CD4-positive, alpha-beta T cell (primary cell): Measurements from ENCODE around the gene ALG3. TPM values are rescaled to one million over a fixed set of nuclear protein-coding genes. Genes with fewer than 3 reads are reported as not detected.

Experiments used
- ATAC-seq: fragments of 200-7000 bp; cut with Tn5 transposase; one replicate; pipeline ENCODE4 v1.10.0; 2022; ENCODE audit warnings: mild to moderate bottlenecking; ENCODE audit not compliant: poor library complexity
- CTCF ChIA-PET: fragments of 350-600 bp; sonication (Branson Sonifier 250); formaldehyde crosslinking; loops from one replicate; lab custom pipeline; 2021; ENCODE audit warnings: antibody characterized with exemption, inconsistent platforms; lab: Charles Lee
- POLR2A ChIA-PET: fragments of 350-600 bp; sonication (Branson Sonifier 250); formaldehyde crosslinking; loops from one replicate; lab custom pipeline; 2021; ENCODE audit warnings: antibody characterized with exemption, inconsistent platforms; lab: Charles Lee
- DNase-seq, 14 experiments: peaks; one replicate each; pipeline ENCODE4 v3.0.0-alpha.2; 2013 to 2020; ENCODE audit warnings: mixed read lengths in 2 of 14
- H3K27ac ChIP-seq, 2 donors: one replicate each; pipeline versions ENCODE4 v1.5.1 to v1.7.0; 2013; ENCODE audit warnings: low read length in 2 of 2, low read depth in 1 of 2, mild to moderate bottlenecking in 1 of 2
- H3K27me3 ChIP-seq, 2 experiments: 1 replicate in 1 of 2; 2 replicates in 1 of 2; pipeline versions ENCODE4 v1.6.1 to v1.7.0; 2013; ENCODE audit warnings: low read length in 2 of 2, control low read depth in 1 of 2, mild to moderate bottlenecking in 1 of 2, moderate library complexity in 1 of 2; ENCODE audit not compliant: insufficient read depth in 2 of 2, control insufficient read depth in 1 of 2
- H3K36me3 ChIP-seq: one replicate; pipeline ENCODE4 v1.6.1; 2013; ENCODE audit warnings: low read length, control low read depth; ENCODE audit not compliant: insufficient read depth
- H3K4me1 ChIP-seq: one replicate; pipeline ENCODE4 v1.6.1; 2013; ENCODE audit warnings: low read length, control low read depth; ENCODE audit not compliant: insufficient read depth
- H3K4me3 ChIP-seq: one replicate; pipeline ENCODE4 v1.5.1; 2013; ENCODE audit warnings: mild to moderate bottlenecking, low read length, moderate library complexity
- H3K9me3 ChIP-seq, 2 experiments: 1 replicate in 1 of 2; 2 replicates in 1 of 2; pipeline versions ENCODE4 v1.6.1 to v1.7.0; 2013; ENCODE audit warnings: low read length in 2 of 2, mild to moderate bottlenecking in 2 of 2, control low read depth in 1 of 2, moderate library complexity in 1 of 2; ENCODE audit not compliant: control insufficient read depth in 1 of 2, insufficient read depth in 1 of 2
- H3K27ac Mint-ChIP-seq: one replicate; pipeline ENCODE4 v1.8.0; 2020; ENCODE audit warnings: mixed read lengths
- H3K27me3 Mint-ChIP-seq: one replicate; pipeline ENCODE4 v1.8.0; 2021; ENCODE audit warnings: mixed read lengths
- H3K36me3 Mint-ChIP-seq: one replicate; pipeline ENCODE4 v1.8.0; 2021; ENCODE audit warnings: low read depth, mixed read lengths
- H3K4me1 Mint-ChIP-seq: one replicate; pipeline ENCODE4 v1.8.0; 2021; ENCODE audit warnings: low read depth, mixed read lengths
- H3K4me3 Mint-ChIP-seq: one replicate; pipeline ENCODE4 v1.8.0; 2020; ENCODE audit warnings: mild to moderate bottlenecking, mixed read lengths
- H3K9me3 Mint-ChIP-seq: one replicate; pipeline ENCODE4 v1.8.0; 2020; ENCODE audit warnings: mixed read lengths
- CTCF ChIP-seq: fragments of 200-600 bp; IDR thresholded peaks from one replicate; pipeline ENCODE4 v1.8.0; 2022; ENCODE audit warnings: antibody characterized with exemption, mild to moderate bottlenecking
- intact Hi-C, 2 experiments: fragments of 100-400 bp; cut with DNase I in 1 of 2; cut with micrococcal nuclease in 1 of 2; formaldehyde crosslinking; loops; one replicate each; pipeline versions ENCODE4 v1.15.1 to v1.9.0; 2023 to 2025; cut with DNase I, micrococcal nuclease
- total RNA-seq, 174 experiments: library from RNA in 2 of 174; stranded (reverse) in 2 of 174; gene quantifications; one replicate each; pipeline ENCODE4 v1.2.3 and lab custom pipeline; 2021 to 2026

The ALG3 gene
- total RNA-seq, 2 experiments from 2014 or later: 12.0 to 13.5 TPM

DNA sequence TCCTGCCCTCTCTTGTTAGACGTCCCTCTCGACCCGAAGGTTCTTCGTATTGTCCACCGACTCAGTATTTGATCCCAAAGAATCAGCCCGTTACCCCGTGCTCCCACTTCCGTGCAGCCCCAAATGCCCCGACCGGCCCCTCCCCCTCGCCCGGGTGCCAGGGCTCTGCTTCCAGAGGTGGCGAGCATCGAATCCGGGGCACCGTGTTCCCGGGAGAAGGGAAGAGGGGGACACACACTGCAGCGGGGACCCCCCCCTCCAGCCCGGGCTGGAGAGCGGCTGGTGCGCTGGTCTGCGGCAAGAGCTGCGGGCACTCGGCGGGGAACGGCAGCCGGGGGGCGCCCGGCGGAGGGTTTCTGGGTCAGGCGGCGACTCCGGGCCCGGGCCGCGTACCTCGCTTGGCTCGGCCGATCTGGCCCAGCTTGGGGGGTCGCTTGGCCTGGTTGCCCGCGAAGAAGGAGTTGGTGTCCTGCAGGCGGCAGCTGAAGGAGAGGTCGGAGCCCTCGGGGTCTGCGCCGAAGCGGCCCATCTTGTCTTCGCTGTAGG, 12.0 kb upstream of the ALG3 start:
- H3K27me3 Mint-ChIP-seq: peaks cover 50% of the 10 kb centered on the region
- no peak overlapping the region for H3K27ac Mint-ChIP-seq
- peaks cover 32 to 37% of the 10 kb centered on the region in 2 experiments for H3K27me3 ChIP-seq

GRCh38 chr3:184259878-184260723, 11.3 kb upstream of the ALG3 start:
- no peaks in the 10 kb centered on the region for H3K36me3 Mint-ChIP-seq
- ATAC-seq (peak; percentile 71), DNase-seq (peak in 8 of 14 experiments; percentile 17 to 77 (median 44))
- no peak for TF ChIP-seq CTCF
- intact Hi-C loops: loop anchor here in 1 of 2 experiments (5.0 kb wide), 1 partner anchor 37 kb away; the partner anchor contains the start of gene PSMD2
- peak overlapping the region; percentile 84 for H3K4me3 Mint-ChIP-seq
- H3K4me1 Mint-ChIP-seq: peaks cover 17% of the 10 kb centered on the region
- Histone ChIP-seq H3K4me1 (peaks cover 29% of the 10 kb centered on the region), H3K4me3 (peak overlapping the region; percentile 43), H3K36me3 (no peaks in the 10 kb centered on the region), H3K27ac (no peak overlapping the region), H3K27me3 (peaks cover 28 to 33% of the 10 kb centered on the region in 2 experiments), H3K9me3 (peaks cover 0 to 12% of the 10 kb centered on the region in 2 experiments)
- no peaks in the 10 kb centered on the region for H3K9me3 Mint-ChIP-seq
- H3K27me3 Mint-ChIP-seq: peaks cover 47% of the 10 kb centered on the region
- no peak overlapping the region for H3K27ac Mint-ChIP-seq
- ChIA-PET POLR2A (interaction anchor here (1.4 kb wide), 1 partner anchor 14 kb away, joined by 4 read pairs; no protein-coding TSS in a partner anchor), CTCF (interaction anchor here (1.7 kb wide), 1 partner anchor 10 kb away, joined by 12 read pairs; the partner anchor contains the start of gene EEF1AKMT4)

More for the DNA sequence above, 12.0 kb upstream of the ALG3 start:
- TF ChIP-seq CTCF: no peak
- Histone ChIP-seq H3K36me3 (no peaks in the 10 kb centered on the region), H3K27ac (no peak overlapping the region), H3K4me3 (peak overlapping the region; percentile 43), H3K4me1 (peaks cover 29% of the 10 kb centered on the region), H3K9me3 (peaks cover 0 to 12% of the 10 kb centered on the region in 2 experiments)
- CTCF ChIA-PET: interaction anchor here (1.7 to 1.8 kb wide), 2 partner anchors 11 to 33 kb away, joined by 4 to 12 read pairs; partner anchors contain the start of gene EEF1AKMT4
- Mint-ChIP-seq H3K4me3 (peak overlapping the region; percentile 84), H3K36me3 (no peaks in the 10 kb centered on the region), H3K9me3 (no peaks in the 10 kb centered on the region), H3K4me1 (peaks cover 17% of the 10 kb centered on the region)
- intact Hi-C loops: loop anchor here in 1 of 2 experiments (5.0 kb wide), 1 partner anchor 37 kb away; the partner anchor contains the start of gene PSMD2
- ATAC-seq (no peak), DNase-seq (peak in 3 of 14 experiments; percentile 10 to 38 (median 15))
- POLR2A ChIA-PET: interaction anchor here (1.4 kb wide), 1 partner anchor 14 kb away, joined by 4 read pairs; no protein-coding TSS in a partner anchor

GRCh38 chr3:184259396-184259877, 10.7 kb upstream of the ALG3 start:
- POLR2A ChIA-PET: interaction anchor here (1.4 kb wide), 1 partner anchor 13 kb away, joined by 4 read pairs; no protein-coding TSS in a partner anchor
- peak overlapping the region; percentile 67 for H3K4me3 Mint-ChIP-seq
- H3K27me3 ChIP-seq: peaks cover 23 to 26% of the 10 kb centered on the region in 2 experiments
- no peak overlapping the region for H3K27ac ChIP-seq
- intact Hi-C loops: no loop called here
- ATAC-seq (no peak), DNase-seq (peak in 1 of 14 experiments; percentile 8)
- H3K36me3 ChIP-seq: no peaks in the 10 kb centered on the region
- H3K4me1 Mint-ChIP-seq: peaks cover 17% of the 10 kb centered on the region
- CTCF ChIA-PET: no interaction called here
- H3K4me3 ChIP-seq: no peak overlapping the region
- TF ChIP-seq CTCF: no peak
- H3K27ac Mint-ChIP-seq: no peak overlapping the region
- H3K4me1 ChIP-seq: peaks cover 29% of the 10 kb centered on the region
- peaks cover 40% of the 10 kb centered on the region for H3K27me3 Mint-ChIP-seq
- H3K9me3 Mint-ChIP-seq: no peaks in the 10 kb centered on the region
- peaks cover 0 to 12% of the 10 kb centered on the region in 2 experiments for H3K9me3 ChIP-seq
- H3K36me3 Mint-ChIP-seq: no peaks in the 10 kb centered on the region
